Activated CD8-positive, alpha-beta memory T cell treated with anti-CD3 and anti-CD28 coated beads for 24 hours (primary cell): Measurements from ENCODE around the gene ENTPD8.
A peak's percentile ranks its signal among the peaks of the same experiment; 100 is the strongest.

ENCODE experiments used
- DNase-seq: peaks from one replicate; pipeline ENCODE4 v3.0.0-alpha.2; 2020

The ENTPD8 gene

GRCh38 chr9:137408651-137409405, 32.3 kb downstream of the ENTPD8 start:
- DNase-seq, result no peak

GRCh38 chr9:137407590-137408300, 33.4 kb downstream of the ENTPD8 start:
- DNase-seq, result no peak

GRCh38 chr9:137406876-137407589, 34.1 kb downstream of the ENTPD8 start:
- peak; percentile 86 for DNase-seq

DNA sequence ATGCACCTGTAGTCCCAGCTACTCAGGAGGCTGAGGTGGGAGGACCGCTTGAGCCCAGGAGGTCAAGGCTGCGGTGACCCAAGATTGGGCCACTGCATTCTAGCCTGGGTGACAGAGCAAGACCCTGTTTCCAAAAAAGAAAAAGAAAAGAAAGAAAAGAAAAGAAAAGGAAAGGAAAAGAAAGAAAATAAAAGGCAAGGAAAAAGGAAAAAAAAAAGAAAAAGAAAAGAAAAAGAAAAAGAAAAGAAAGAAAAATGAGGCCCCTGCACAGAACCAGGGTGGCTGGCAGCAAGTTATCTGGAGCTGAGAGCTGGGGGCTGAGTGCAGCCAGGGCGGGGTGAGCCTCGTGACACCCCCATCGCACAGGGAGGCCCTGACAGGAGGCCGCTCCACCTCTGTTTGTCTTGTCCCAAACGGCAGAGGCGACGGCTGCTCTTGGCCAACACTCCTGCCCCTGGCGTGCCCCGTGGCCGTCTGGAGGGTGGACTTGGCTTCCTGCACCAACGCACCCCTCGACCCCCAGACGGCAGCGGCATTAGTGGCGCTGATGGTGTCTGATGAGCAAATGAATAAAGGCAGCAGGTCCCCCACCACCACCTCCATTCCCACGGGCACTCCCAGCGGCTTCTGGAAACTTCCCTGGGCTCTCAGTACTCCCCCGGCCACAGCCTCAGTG, 34.9 kb downstream of the ENTPD8 start:
- DNase-seq, result no peak

DNA sequence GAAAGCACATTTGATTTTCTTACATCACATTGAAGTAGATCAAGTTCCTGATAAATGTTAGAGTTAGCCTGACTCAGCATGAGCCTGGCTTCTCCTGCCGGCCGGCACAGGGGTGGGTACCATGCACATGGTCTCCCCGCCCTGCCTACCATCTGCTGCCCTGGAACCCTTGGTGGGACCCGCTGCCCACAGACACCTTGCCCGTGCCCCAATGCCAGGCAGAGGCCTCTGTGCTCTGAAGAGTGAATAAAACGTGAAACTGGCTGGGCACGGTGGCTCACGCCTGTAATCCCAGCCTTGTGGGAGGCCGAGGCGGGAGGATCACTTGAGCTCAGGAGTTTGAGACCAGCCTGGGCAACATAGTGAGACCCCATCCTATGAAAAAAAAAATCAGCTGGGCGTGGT, 35.5 kb downstream of the ENTPD8 start:
- DNase-seq, result no peak

DNA sequence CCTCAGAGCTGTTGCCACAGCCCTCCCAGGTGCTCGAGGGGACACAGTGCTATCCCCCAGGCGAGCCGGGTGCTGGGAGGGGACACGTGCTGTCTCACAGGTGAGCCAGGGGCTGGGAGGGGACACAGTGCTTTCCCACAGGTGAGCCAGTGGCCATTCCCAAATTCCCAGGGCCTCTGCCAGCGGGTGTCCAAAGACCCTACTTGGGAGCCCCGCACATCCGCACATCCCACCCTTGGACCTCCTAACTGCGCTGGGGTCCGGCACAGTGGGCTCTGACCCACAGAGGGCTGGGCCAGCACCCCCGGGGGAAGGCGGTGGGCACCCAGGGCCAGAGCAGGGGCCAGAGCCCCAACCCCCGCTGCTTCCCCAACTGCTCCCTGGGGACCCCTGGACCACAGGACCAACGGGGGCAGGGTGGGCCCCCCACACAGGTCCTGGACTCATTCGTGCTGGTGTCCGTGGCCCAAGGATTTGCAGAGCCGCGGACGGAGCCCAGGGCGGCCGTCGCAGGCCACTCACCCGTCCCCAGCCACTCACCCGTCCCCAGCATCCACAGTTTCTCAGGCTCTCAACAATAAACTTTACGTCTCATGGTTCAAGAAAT, 36.1 kb downstream of the ENTPD8 start:
- no peak for DNase-seq

- DNase-seq, result no peak
These were observed 37.9 kb downstream of the ENTPD8 start for GRCh38 chr9:137403269-137403668.

DNA sequence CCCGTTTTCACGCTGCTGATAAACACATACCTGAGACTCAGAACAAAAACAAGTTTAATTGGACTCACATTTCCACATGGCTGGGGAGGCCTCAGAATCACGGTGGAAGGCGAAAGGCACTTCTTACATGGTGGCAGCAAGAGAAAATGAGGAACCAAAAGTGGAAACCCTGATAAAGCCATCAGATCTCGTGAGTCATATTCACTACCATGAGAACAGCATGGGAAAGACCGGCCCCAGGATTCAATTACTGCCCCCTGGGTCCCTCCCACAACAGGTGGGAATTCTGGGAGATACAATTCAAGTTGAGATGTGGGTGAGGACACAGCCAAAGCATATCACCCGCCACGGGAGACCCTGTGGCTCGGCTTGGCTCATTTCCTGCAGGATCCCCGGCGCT, 38.4 kb downstream of the ENTPD8 start:
- no peak for DNase-seq

DNA sequence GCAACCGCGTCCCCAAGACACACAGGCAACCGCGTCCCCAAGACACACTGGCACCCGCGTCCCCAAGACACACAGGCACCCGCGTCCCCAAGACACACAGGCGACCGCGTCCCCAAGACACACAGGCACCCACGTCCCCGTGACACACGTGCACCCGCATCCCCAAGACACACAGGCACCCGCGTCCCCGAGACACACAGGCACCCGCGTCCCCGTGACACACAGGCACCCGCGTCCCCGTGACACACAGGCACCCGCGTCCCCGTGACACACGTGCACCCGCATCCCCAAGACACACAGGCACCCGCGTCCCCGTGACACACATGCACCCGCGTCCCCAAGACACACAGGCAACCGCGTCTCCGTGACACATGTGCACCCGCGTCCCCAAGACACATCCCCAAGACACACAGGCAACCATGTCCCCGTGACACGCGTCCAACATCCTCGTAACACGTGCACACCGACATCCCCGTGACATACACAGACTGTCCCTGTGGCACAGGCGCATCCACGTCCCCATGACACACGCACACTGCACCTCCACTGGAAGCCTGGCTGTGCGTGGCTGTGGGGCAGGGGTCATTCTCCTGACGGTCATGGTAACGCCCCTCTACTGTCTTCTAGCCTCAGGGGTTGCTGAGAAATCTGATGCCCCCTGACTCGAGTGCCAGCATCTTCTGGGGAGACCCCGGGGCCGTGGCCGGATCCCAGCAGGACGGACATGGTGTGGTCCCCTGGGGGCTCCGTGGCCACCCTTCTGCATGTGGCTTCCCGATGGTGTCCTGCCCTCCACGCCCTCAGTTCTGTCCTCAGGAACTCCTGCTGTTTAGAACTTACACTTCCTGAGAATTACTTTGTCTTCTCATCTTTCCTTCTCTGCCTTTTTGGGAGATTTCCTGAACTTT, 42.3 kb downstream of the ENTPD8 start:
- no peak for DNase-seq

GRCh38 chr9:137397675-137398423, 43.3 kb downstream of the ENTPD8 start:
- DNase-seq, result no peak

- DNase-seq, result no peak
These were observed 44.4 kb downstream of the ENTPD8 start for GRCh38 chr9:137396634-137397367.

DNA sequence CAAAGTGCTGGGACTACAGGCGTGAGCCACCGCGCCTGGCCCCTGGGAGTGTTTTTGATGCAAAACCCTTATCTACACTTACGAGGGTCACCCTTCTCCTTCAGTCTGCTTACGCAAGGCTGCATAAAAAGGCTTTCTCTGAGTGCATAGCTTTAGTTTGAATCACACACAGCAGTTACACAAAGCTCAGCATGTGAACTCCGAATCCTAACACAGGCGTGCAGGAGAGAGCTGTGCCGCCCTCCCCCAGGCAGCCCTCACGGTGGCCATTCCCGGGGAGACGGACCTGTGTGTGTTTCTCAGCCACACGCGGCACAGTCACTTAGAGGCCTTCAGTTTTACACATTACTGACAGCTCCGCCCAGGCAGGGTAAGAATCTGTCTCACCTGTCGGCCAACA, 44.9 kb downstream of the ENTPD8 start:
- no peak for DNase-seq

DNA sequence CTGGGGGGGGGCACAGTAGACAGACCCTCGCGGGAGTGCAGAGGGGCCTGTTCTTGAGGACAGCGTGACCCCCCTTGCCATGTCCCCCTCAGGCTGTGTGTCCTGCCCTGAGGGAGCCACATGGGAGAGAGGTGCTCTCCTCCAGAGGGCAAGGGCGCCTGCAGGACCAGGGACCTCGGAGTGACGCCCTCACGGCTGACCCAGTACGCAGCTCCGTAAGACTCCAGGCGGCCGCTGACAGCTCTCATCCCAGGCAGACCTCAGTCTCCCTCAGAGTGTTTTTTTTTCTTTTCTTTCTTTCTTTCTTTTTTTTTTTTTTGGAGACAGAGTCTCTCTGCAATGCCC, 45.5 kb downstream of the ENTPD8 start:
- no peak for DNase-seq

- DNase-seq, result no peak
These were observed 46.1 kb downstream of the ENTPD8 start for GRCh38 chr9:137394866-137395665.

- no peak for DNase-seq
These were observed 47.7 kb downstream of the ENTPD8 start for GRCh38 chr9:137393176-137394150.

DNA sequence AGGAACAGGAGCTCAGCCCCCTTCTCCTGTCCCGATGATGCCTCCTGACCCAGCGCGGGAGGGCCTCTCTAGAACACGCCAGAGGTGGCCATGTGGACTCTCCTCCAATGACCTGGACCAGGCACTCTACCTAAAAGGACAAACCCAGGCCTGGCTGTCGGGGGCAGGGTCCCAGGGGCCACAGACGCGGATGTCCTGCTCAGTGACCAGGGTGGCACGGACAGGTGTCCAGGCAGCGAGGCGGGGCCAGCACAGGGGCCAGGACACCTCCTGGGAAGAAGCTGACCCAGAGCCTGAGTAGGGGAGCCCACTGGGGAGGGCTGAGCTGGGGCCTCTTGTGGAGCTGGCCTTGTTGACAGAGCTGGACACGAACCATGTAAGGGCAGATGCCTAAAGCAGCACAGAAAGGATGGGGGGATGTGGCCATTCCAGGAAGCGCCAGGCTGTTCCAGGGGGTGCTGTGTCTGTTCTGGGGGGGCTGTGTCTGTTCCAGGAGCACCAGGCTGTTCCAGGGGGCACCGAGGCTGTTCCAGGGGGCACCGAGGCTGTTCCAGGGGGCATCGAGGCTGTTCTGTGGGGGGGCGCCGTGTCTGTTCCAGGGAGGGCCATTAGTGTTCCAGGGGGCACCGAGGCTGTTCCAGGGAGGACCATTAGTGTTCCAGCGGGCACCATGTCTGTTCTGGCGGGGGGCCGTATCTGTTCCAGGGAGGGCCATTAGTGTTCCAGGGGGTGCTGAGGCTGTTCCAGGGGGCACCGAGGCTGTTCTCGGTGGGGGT, 48.7 kb downstream of the ENTPD8 start:
- DNase-seq, result no peak

DNA sequence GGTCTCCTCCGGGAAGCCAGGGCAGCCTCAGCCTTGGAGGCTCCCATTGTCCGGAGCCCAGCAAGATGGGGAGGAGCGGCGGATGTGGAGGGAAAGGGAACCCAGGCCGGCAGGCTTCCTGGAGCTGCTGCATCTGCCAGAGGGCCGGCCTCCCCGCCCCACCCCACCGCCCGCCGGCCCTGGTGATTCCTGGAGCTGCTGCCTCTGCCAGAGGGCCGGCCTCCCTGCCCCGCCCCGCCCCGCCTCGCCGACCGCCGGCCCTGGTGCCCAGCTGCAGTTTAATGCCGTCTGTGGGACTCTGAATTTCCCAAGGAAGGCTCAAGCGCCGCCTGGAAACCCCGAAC, 49.8 kb downstream of the ENTPD8 start:
- DNase-seq, result no peak
